NCI-H2029 (cell line): ENCODE data around the gene KLHL1.

Experiments used
- DNase-seq: peaks from one replicate; lab custom pipeline; 2025; lab: John Stamatoyannopoulos, UW

Gene KLHL1

DNA sequence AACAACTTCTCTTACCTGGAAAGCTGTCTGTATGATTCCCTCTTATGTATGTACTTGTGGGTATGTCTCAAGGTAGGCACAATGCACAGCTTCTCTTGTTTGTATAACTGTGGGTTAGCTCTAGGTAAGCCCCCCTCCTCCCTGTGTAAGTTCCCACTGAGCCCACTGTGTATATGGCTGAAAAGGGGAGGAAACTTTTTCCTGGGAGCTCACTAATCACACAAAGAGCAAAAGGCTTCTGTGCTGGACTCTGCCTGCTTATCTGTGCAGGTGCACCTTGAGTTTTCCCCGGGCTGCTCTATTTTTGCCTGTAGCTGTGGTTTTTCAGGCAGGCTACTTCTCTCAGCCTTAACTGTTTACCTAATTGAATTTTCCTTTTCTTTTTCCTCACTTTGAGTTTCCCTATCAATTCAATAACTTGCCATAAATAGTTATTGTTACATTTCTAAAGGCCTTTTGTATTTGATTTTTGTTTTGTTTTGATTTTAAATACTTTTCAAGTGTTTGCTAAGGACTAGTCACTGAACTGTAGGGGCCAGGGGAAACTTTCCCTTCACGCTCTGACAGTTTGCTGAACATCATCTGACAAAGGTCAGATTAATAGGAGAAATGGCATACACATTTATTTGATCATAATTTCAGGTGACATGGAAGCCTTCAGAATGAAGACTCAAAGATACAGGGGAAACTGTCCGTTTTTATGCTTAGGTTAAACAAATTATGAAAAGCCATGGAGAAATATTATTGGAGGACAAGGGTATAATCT lies 424.1 kb downstream of the KLHL1 start:
- DNase-seq, result no peak

DNA sequence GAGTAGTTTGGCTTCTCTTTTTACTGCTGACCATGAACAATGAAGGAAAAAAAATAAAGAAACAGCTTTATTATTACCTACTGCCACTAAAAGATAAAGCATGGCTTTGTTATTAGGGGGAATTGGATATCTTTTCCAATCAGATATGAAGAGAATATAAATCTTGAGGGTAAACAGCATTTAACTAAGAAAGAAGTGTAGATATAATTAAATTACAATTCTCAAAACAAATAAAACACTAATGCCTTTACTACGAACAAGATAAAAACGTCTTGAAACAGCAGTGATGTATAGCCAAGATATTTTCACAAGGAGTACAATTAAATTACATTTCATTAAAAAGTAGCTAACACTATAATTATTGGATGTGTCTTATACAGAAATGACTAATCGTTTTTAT lies 426.5 kb downstream of the KLHL1 start:
- DNase-seq, result no peak

DNA sequence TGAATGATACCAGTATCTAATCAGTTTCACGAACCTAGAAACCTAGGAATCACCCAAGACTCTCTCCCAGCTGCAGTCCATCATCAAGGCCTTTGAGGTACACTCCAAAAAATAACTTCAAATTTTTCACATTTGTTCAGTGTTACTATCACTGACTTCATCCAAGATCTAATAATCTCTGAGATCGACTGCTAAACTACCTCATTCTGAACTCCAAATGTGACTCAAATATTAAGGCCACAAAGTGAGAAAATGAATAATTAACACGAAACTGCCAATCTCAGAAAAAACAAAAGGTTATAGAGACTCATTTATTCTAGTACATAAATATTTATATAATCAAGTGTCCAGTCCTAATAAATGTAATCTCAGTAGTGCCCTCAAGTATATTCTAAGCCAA lies 430.9 kb downstream of the KLHL1 start:
- DNase-seq, result no peak

DNA sequence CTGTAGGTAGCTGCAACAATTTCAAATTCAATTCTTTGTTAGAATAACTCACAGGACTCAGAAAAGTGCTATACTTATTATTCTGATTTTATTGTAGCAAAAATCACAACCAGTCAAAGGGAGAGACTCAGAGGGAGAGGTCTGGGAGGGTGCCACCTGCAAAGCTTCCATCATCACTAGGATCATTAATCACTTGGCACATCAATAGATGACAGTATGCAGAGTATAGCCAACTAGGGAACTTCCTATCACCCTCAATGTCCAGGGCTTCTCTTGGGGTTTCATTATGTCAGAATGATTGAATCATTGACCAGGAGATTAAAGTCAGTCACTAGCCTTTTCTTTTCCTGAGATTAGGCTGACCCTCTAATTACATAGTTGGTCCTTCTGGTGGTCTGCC lies 432.0 kb downstream of the KLHL1 start:
- no peak for DNase-seq

DNA sequence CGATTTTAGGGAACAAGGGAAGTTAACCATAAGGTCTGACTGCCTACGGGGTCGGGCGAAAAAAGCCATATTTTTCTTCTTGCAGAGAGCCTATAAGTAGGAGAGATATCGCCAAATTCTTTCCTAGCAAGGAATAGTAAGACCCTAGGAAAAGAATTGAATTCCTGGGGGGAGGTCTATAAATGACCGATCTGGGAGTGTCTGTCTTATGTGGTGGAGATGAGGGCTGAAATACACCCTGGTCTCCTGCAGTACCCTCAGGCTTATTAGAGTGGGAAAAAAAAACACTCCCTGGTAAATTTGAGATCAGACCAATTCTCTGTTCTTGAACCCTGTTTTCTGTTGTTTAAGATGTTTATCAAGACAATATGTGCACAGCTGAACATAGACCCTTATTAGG lies 448.1 kb downstream of the KLHL1 start:
- no peak for DNase-seq

DNA sequence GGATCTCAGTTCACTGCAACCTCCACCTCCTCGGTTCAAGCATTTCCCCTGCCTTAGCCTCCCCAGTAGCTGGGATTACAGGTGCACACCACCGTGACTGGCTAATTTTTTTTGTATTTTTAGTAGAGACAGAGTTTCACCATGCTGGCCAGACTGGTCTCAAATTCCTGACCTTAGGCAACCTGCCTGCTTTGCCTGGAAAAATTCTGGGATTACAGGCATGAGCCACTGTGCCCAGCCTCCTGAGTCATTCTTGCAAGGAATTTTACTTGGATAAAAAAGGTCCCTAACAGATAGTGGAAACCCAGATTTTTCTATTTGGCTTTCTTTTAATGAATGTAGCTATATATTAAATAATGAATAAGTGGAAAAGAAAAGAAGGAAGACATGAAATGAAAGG lies 450.6 kb downstream of the KLHL1 start:
- no peak for DNase-seq

DNA sequence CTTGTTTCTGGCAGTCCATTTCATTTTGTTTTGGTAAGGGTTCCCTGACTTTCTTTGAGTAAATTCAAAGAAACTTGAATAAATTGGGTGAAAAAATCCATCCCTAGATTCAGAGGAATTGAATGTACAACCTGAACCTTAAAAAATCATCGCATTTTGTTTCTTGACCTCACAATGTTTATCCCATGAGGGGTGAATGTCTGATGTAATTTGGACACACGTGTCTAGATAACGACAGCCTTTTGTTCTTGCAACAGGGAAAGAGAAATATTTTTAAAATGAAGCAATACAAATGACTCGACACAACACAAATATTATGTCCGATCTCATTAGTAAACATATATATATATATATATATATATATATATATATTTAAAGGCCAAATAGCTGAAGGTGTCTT lies 453.9 kb downstream of the KLHL1 start:
- DNase-seq, result no peak
